ENCODE measurements around the gene KCNH5.

Gene KCNH5

DNA sequence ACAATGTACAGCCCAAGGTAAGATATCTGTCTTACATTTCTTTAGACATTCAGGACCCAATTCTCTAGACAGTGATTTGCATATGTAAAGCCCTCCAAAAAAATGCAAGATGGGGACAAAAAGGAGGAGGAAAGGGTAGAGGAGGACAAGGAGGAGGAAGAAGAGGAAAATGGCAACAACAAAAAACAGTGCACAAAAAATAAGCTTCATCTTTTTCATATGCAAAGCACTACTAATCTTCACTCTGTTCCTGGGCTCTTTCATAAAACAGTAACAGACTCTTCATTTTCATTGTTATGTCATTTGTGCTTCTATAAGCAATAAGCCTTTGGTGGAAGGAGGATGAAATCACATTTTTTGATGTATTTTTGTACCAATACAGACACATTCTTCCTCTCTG is 61.4 kb downstream of the KCNH5 start:
- DNase-seq = no peak

DNA sequence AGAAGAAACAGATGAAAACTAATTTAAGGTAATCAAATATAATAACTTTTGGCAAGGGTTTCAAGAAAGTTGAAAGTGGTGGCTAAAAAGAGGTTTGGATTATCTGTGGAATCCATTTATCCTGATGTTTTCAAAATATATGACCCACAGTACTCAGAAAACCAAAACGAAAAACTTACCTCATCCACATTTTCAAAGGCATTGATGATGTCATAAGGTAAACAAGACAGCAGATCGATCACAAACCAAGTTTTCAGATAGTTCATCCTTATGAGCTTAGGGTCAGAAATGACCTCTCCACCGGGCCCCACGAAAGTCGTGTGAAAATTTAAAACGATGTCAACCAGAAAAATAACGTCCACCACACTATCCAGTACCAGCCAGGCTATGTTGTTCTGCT is 64.6 kb downstream of the KCNH5 start:
- DNase-seq = no peak

DNA sequence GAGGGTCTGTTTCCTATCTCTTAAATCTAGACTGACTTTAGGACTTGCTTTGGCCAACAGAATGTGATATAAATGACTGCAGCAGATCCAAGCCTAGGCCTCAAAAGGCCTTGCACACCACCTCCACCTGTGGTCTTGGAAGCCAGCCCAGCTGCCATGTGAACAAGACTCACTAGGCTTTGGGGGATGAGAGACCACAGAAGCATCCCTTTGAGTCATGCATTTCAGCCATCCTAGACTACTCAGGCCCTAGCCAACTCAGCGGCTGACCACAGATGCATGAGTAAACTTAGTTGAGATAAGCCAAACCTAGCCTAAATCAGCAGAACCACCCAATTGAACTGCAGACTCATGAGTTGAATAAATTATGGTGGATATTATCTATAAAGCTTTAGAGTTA is 87.7 kb downstream of the KCNH5 start:
- DNase-seq = no peak

DNA sequence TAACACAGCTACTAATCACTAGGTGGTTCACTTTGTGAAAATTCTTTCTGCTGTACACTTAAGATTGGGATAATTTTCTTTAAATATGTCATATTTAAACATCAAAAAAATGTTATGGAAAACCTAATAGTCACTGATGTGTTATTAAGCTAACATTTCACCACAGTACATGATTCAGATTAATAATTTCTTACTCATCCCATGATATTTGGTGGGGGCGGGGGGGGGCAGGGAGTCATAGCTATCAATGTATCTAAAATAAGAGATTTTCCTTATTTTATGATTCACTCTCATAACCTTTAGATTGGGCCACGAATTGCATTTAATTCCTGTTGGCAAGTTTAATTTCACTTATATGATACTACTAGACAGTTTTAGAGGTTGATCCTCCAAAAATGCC is 88.8 kb downstream of the KCNH5 start:
- DNase-seq = no peak

DNA sequence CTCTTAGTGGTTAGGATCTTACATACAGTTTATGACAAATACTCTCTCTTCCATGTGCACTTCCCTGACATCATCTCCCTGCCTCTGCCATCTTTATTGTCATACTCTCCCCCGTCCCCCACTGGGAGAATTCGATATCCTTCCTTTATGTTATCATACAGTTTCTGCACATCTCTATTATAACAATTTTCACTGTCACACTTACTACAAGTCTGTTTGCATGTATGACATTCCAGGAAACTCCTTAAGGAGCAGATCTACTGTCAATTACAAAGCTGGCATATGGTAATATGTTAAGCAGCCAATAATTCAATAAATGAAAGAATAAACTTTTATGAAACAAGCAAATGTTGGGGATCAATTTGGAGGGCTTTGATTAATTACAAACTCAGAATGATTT is 91.1 kb downstream of the KCNH5 start:
- DNase-seq = no peak

DNA sequence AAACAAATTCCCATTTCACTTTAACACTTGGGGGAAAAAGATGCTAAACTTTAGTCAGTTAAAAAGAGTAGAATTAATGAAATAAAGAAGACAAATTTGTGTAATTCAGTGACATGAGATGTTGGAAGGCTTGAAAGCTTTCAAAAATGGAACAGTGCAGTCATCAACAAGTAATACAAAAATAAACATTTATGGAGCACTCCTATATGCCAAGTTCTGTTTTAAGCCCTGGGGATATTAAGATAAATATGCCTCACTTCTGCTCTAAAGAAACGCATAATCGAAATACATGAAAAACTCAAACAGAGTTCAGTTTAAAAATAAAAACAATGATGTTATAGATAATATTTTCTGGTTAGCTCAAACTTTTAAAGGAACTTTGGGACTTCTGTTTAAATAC is 93.0 kb downstream of the KCNH5 start:
- no peak for DNase-seq

DNA sequence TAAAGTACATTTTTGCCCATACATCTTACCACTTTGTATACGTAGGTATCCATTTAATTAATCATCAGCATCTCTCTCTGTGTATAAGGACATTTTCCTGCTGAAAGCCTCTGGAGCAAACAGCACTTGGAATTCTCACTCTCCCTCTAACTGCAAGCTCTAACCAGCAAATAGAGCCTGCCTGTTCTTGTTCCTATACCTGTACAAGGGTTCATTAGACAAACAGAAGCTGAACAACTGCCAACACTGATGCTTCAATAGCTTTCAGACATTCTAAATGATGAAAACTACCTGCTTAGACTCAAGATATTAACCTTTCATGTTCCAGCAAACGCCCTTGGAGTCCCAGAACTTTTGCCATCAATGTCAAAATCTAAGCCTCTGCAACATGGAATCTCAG is 98.0 kb downstream of the KCNH5 start:
- no peak for DNase-seq

DNA sequence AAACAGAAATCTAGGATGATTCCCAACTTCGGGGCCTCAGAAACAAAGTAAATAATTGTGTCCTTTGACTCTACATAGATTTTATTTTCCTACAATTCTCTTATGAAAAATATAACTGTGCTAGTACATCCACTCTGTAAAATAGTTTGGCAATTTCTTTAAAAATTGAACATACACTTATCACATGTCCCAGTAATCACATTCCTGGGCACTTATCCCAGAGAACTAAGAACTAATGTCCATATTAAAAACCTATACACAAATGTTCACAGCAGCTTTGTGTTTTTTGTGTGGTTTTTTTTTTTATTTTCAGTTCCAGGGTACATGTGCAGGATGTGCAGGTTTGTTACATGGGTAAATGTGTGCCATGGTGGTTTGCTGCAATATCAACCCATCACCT is 99.0 kb downstream of the KCNH5 start:
- DNase-seq = no peak

DNA sequence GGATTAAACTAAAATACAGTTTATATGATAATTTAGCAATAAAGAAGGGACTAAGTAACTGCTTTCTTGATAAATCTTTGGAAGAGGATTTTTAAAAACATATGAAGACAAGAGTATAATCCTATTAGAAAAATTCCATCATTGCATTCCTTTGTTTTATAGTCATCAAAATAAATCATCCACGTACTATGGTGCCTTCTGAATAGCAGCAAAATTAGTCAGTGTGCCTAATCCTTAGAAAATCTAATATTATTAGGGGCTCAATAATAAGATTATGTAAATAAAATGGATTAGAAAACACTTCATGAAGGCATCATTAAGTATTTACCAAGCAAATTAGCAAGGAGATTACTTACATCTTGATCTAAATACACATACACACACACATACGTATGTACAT is 102.1 kb downstream of the KCNH5 start:
- no peak for DNase-seq

DNA sequence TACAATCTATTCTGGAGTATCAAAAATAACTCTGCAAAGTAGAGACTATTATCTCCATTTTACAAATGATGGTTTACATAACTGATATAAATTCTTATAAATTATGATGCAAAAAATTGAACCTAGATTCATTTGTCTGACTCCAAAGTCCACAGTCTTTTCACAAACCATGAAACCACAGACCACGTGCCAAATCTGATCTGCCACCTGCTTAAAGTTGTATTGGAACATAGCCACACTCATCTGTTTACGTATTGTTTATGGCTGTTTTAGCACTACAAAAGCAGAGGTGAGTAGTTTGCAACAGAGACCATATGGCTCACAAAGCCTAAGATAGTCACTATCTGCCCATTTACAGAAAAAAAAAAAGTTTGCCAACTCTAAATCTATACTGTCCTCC is 105.3 kb downstream of the KCNH5 start:
- no peak for DNase-seq

DNA sequence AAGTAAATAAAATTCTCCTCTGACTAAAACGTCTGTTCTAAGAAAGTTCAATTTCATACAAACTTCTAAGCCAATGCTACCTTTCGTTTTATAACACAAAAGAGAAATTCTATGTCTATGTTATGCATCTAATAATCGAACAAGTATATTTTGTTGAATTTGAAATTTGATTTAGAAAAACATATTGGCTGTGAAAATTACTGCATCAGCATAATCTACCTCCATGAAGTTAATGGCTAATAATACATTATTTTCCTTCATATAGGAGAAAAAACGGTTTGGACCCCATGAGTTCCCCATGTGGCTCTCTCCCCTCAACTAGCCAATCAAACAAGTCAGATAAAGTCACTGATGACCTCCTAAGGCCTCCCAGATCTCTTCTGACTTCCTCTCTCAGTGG is 106.5 kb downstream of the KCNH5 start:
- DNase-seq = no peak

DNA sequence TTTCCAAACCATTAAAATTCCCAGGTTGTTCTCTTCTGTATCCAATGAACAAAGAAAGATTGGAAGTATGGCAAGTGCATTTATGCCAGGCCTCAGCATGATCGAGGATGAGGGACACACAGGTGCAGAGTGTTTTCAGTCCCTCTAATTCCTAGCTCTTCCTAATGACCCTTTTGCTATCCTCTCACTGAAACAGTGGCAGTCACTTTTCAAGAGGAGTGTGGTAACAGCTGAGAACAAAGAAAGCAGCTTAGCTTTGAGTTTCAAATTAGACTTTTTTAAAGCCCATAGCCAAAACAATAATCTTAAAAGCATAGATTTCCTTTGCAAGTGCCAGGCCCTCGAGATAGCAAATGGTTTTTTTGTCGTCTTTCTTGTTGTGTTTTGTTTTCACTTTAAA is 110.8 kb downstream of the KCNH5 start:
- DNase-seq = no peak

DNA sequence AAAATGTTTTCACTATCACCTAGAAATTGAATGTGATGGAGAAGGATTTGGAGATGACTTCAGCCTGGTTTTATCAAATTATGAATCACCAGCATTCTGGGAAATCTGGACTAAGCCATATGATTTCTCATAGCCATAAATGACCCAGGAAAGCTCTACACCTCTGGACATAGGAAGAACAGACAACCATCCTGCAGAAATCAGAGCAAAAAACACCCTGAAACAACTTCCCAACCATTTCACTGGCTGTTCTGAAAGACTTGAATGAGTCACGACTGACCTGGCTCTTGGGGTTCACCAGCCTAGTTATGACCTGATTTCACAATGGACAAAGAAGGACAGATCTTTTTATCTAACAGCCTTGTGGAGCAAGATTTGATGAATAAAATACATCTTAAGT is 123.8 kb downstream of the KCNH5 start:
- no peak for DNase-seq

DNA sequence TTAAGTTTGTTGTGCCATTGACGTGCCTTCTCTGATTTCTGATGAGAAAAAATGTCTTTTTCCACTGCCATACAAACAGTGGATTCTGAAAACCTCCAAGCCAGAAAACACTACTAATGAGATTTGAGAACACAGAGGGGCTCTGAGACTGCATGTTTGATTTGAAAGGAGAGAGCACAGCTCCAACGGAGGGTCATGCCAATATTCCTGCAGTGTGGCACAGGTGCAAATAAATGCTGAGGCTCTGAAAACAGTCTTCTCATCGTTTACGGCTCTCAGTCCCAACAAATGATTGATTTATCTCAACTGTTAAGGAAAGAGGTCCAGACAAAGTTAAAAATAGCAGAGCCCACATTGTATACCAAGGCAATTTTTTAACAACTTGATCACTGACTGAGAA is 128.7 kb downstream of the KCNH5 start:
- no peak for DNase-seq

DNA sequence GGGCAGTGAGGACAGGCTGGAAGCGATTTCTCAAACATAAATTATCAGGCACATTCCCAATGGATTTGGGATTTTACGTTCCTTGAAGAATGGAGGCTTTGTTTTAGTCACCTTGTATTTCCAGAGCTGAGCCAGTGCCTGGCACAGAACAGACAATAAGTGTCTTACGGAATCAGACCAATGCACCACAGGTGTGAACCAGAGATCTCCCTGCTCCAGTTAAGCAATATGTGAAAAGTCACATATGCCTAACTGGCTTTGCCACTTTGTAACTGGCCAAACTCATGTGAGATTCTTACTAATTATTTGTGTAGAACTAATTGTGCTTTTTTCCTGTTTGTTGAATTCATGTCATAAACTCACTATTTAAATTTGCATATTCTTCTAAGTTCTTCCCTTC is 130.4 kb downstream of the KCNH5 start:
- DNase-seq = no peak

DNA sequence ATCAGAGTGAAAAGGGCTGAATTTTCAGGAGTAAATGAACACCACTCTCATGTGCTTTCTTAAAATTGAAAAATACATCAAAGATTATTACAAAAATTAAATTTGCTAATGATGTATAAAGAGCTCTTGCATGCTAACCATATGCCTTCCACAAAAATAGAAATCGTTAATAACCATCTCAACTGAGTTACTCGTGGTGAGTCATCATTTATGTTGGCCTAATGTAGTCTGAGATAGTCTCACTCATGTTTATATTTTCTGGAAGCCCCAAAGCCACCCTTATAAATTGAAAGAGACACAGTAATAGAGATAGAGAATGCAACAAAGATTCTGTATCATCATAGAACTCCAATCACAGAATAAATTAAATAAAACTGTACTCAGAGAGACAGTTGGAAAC is 131.2 kb downstream of the KCNH5 start:
- no peak for DNase-seq

DNA sequence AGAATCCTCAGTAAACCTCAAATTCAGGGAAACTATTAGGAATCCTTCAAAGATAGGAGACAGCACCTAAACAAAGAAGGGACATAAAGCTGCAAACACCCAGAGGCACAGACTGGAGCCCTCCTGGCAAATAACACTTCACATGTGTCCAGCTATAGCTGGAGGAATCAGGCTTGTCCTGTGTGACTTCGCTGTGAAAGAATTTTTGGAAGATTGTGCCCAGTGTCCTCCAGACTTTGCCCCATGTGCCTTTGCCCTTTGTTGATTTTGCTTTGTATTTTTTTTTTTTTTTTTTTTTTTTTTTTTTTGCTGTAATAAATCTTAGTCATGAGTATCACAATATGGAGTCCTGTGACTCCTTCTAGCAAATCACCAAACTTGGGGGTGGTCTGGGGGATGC is 136.8 kb downstream of the KCNH5 start:
- no peak for DNase-seq

DNA sequence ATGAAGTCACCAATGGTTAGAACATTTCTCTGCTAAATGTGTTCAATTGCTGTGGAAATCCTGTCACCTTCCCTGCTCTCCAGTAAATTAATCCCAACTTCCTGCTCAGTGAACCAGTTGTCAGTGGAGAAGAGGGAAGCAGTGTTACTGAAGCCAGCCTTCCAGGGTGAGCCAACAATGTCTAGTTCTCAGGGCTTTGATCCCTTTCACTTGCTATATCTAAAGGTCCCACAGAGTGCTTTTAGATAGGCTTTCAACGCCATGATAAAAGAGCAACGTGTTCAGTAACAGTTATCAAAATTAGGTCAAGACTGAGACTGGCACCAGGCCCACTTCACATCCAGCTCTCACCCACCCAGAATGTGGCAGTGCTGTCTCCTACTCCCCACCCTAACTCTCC is 139.7 kb downstream of the KCNH5 start:
- no peak for DNase-seq

DNA sequence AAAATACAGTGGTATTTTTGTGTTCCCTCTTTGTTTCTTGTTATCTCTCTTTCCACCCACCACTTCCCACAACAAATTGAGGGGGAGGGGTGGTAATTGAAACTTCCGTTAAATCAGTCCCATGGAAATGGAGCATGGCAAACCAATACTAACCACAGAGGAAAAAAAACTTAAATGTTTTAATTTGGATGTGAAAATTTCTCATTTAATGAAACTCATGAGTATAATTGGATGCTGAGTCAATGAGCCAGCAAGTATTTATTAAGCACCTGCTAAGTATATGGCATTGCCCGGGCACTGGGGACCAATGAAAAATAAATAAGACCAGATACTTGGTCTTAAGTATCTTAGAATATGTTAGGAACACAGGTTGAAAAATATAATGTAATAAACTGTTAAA is 147.5 kb downstream of the KCNH5 start:
- DNase-seq = no peak

DNA sequence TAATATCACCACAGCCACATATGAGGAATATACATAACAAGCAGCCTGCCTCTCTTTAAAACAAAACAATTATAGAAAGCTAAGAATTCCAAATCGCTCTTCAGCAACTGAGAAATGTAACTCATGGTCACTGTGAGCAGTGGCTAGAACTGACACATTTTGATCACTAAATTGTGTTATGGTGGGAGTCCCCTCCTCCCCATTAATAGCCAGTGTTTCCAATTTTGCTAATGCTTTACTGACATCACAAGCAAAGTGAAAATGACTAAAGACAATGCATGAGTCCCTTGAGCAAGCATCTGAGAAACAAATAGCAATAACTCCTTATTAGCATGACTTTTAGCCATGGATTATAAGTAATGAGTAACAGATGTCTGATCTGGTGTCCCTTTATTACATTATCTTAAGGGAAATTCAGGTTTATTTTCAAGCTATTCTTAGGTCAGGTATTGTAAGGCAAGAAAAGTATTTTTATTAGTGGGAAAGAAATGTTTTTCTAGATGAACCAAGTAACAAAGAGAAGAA is 148.3 kb downstream of the KCNH5 start:
- DNase-seq = no peak

DNA sequence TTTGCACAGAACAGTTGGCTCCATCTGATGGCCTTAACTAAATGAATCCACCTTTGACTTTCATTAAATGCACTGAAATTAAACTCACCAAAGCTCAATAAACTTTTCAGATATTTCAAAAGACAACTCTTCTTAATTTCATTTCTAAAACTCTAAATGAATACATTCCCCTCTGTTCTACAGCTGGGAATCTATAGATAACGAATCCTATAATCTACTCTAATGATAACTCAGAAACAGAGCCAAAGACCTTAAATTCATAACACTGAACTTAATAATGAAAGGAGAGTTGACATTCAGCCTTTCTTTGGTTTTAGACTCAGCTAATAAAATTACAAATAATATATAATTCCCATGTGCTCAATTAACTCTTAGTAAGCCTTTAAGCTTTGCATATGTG is 150.5 kb downstream of the KCNH5 start:
- no peak for DNase-seq

DNA sequence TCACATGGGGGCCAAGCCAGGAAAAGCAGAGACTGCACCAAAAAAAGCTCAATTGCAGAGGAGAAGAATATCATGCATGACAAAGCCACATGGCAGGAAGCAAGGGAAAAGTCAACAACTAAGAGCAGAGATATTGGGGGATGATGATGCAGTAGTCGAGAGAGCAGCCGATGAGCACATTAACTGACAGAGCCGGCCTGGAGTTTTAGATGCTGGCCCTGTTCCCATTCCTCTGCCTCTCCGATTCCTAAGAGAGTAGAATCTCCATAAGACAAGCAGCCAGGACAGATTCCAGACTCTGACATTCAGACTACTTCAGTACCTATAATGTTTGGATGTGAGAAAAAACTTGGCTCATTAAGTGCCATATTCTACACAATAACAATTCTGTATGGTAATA is 155.9 kb downstream of the KCNH5 start:
- no peak for DNase-seq

DNA sequence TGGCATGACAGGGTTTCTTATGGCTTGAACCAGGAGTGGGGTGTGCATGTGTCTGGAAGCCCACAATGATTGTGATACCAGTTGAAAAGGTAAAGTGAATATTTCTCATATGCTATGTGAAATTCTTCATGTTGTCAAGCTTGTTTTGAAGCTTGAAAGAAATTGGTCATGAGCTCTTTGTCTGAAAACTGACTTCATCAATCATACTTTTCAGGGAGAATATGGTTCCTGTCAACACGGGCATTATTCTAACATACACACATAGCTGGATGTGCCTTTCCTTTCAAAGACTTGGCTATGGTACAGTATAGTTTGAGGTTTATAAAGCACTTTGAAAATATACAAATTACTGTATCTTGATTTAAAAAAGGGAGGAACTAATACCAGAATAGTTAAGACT is 158.8 kb downstream of the KCNH5 start:
- DNase-seq = no peak

DNA sequence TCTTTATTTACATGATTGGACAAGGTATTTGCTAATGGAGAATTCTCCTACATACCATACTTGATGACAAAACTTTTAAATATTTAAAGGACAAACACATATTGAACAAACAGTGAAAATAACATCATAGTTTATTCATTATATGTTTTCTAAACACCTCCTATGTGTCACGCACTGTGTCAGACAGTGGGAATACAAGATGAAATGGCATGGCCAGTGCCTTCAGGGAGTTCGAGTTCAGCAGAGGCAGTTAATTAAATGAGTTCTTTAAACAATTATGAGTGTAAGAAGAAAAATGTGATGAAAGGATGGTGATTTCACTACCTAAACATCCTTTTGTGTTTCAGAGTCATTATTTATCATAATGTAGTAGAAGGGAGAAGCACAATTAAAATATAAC is 159.8 kb downstream of the KCNH5 start:
- DNase-seq = no peak

DNA sequence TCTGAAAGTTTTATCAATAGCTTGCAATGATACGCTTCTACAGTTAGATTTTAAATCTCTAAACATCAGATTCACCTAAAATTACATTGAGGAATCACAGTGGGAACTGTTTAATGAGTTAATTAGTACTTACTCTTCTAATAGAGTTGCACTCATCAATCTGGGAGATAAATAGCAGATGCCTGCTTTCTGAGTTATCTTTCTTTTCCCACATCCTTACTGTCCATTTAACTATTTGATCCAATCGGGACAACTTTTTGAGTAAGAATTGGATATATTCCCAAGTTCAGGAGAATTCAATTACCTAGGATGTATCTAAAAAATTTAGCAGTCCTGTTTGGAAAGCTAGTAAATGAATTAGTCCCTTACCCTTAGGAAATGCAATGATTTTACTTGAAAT is 162.3 kb downstream of the KCNH5 start:
- DNase-seq = no peak

DNA sequence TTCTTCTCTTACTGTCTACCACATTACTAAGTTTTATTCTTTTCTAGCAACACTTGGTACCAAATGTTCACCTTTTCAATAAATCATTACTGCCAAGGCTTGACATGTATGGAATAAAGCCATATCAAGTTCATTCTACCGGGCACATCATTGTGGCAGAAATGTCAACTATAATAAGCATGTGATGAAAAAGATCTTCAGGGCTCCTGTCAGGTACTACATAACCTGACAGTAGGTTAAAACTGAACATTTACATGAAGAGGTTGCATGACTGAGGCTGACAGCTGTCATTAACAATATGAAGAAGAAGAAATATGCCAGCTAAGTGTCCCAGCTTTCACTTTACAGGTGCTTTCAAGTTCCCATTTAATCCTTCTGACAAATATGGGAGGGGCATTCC is 178.9 kb downstream of the KCNH5 start:
- DNase-seq = no peak

Measured in hematopoietic multipotent progenitor cell treated with erythropoietin and hydrocortisone succinate and interleukin-3 and kit ligand, for 8 days (in vitro differentiated cells).